Esophagus squamous epithelium (tissue), 5 donors: ENCODE measurements around the gene PKMYT1. TPM values are rescaled to one million over a fixed set of nuclear protein-coding genes. Genes with fewer than 3 reads are reported as not detected.

ENCODE experiments used
- DNase-seq: peaks from one replicate; lab custom pipeline; 2025; lab: John Stamatoyannopoulos, UW
- H3K27ac ChIP-seq, 4 donors: fragments of 200-600 bp; sonication (generic); one replicate each; pipeline ENCODE4 v1.5.1; 2016 to 2019; ENCODE audit warnings: mild to moderate bottlenecking in 1 of 4
- H3K27me3 ChIP-seq, 4 donors: fragments of 200-600 bp; sonication (generic); 1 replicate in 3 of 4; 2 replicates in 1 of 4; pipeline versions ENCODE4 v1.5.1 to v1.6.0; 2017 to 2021; ENCODE audit warnings: antibody characterized with exemption in 1 of 4
- H3K36me3 ChIP-seq, 3 donors: fragments of 200-600 bp; sonication (generic); one replicate each; pipeline ENCODE4 v1.5.1; 2016 to 2019
- H3K4me1 ChIP-seq, 3 donors: fragments of 200-600 bp; sonication (generic); one replicate each; pipeline ENCODE4 v1.5.1; 2017 to 2019
- H3K4me3 ChIP-seq, 4 donors: fragments of 200-600 bp; sonication (generic); 1 replicate in 3 of 4; 2 replicates in 1 of 4; pipeline ENCODE4 v1.5.1; 2016 to 2019; ENCODE audit warnings: mild to moderate bottlenecking in 2 of 4, moderate library complexity in 1 of 4
- H3K9me3 ChIP-seq, 3 donors: fragments of 200-600 bp; sonication (generic); one replicate each; pipeline ENCODE4 v1.5.1; 2016 to 2019
- CTCF ChIP-seq, 6 experiments: fragments of 450-650 bp in 4 of 6; fragments of 200-600 bp in 2 of 6; sonication (generic) in 2 of 6; IDR thresholded peaks; one replicate each; pipeline ENCODE4 v1.5.1; 2016 to 2019; ENCODE audit warnings: antibody characterized with exemption in 6 of 6, mild to moderate bottlenecking in 4 of 6, moderate library complexity in 4 of 6
- POLR2A ChIP-seq, 4 donors: fragments of 450-650 bp; IDR thresholded peaks; one replicate each; pipeline ENCODE4 v1.6.1; 2017; ENCODE audit warnings: antibody characterized with exemption in 4 of 4, mild to moderate bottlenecking in 4 of 4, moderate library complexity in 3 of 4
- WGBS, 2 donors: methylation state at CpG; one replicate each; pipeline ENCODE4 v1.1.5; 2018; 5-methylcytosine and 5-hydroxymethylcytosine counted together
- intact Hi-C: fragments of 100-400 bp; cut with DNase I; formaldehyde crosslinking; loops from one replicate; pipeline ENCODE4 v1.15.0; 2022
- total RNA-seq, 4 donors: library from RNA; depleted of rRNA; stranded (reverse); fragments of >200 nt; gene quantifications; one replicate each; pipeline ENCODE4 v1.1.0, GENCODE V29; 2016
- donor health status: DM: yes; HTN: yes; CAD: no.

PKMYT1 gene
- total RNA-seq, 4 donors from 2014 or later = 4.2 to 33.1 (median 13.0) TPM

- Histone ChIP-seq H3K9me3 (no peaks in the 10 kb centered on the region), H3K27me3 (peaks cover 0 to 31% (median 21%) of the 10 kb centered on the region in 4 donors), H3K36me3 (peaks cover 0 to 6% (median 0%) of the 10 kb centered on the region in 3 donors), H3K4me1 (peaks cover 18 to 59% (median 35%) of the 10 kb centered on the region in 3 donors), H3K4me3 (peak overlapping the region; percentile 58 to 81 (median 72)), H3K27ac (peak overlapping the region in 3 of 4 donors; percentile 7 to 85 (median 59))
- DNase-seq = no peak
- 83% methylated on average over 2 to 3 of the region's 6 CpGs for WGBS, 2 donors
- intact Hi-C loops = no loop called here
- no peak for TF ChIP-seq CTCF (IDR thresholded peaks at IDR 0.05)
- no peak for TF ChIP-seq POLR2A (IDR thresholded peaks at IDR 0.05)
Observed at GRCh38 chr16:2970563-2970962, 9.7 kb downstream of the PKMYT1 start.

- no peaks in the 10 kb centered on the region for H3K9me3 ChIP-seq
- TF ChIP-seq POLR2A (IDR thresholded peaks at IDR 0.05) = no peak
- TF ChIP-seq CTCF (IDR thresholded peaks at IDR 0.05) = peak in 5 of 6 experiments; percentile 23 to 62 (median 34)
- WGBS, 2 donors = no CpG with 5 or more reads among the region's 83 CpGs
- DNase-seq = no peak
- H3K36me3 ChIP-seq = peaks cover 0 to 6% (median 0%) of the 10 kb centered on the region in 3 donors
- H3K4me3 ChIP-seq = peak overlapping the region; percentile 58 to 81 (median 72)
- peaks cover 25 to 66% (median 42%) of the 10 kb centered on the region in 3 donors for H3K4me1 ChIP-seq
- peak overlapping the region; percentile 59 to 85 (median 70) for H3K27ac ChIP-seq
- peaks cover 0 to 38% (median 24%) of the 10 kb centered on the region in 4 donors for H3K27me3 ChIP-seq
- intact Hi-C loops = no loop called here
Observed at GRCh38 chr16:2969545-2970521, 10.4 kb downstream of the PKMYT1 start.

- no peaks in the 10 kb centered on the region for H3K36me3 ChIP-seq
- intact Hi-C loops = no loop called here
- TF ChIP-seq CTCF (IDR thresholded peaks at IDR 0.05) (peak in 2 of 6 experiments; percentile 3 to 8), POLR2A (IDR thresholded peaks at IDR 0.05) (peak in 1 of 4 donors; percentile 35)
- H3K4me3 ChIP-seq = peak within 1 kb of the TSS; percentile 58 to 81 (median 72)
- H3K27ac ChIP-seq = peak within 1 kb of the TSS; percentile 59 to 85 (median 70)
- H3K9me3 ChIP-seq = no peaks in the 10 kb centered on the region
- 0% methylated on average over 5 of the region's 98 CpGs; no CpG with 5 or more reads in 1 of the 2 donors for WGBS, 2 donors
- H3K27me3 ChIP-seq = peaks cover 7 to 47% (median 33%) of the 10 kb centered on the region in 4 donors
- peaks cover 34 to 75% (median 51%) of the 10 kb centered on the region in 3 donors for H3K4me1 ChIP-seq
- DNase-seq = no peak
Observed at GRCh38 chr16:2968738-2969544, 11.3 kb downstream of the PKMYT1 start, which contains the start of gene PAQR4. Gene PAQR4 (plus strand): TSS chr16:2969348. CDS start chr16:2969675, 327 bp downstream.

- intact Hi-C loops = no loop called here
- Histone ChIP-seq H3K36me3 (no peaks in the 10 kb centered on the region), H3K9me3 (no peaks in the 10 kb centered on the region), H3K4me3 (peak overlapping the region in 3 of 4 donors; percentile 63 to 81 (median 81)), H3K4me1 (peaks cover 40 to 81% (median 56%) of the 10 kb centered on the region in 3 donors), H3K27me3 (peaks cover 13 to 53% (median 39%) of the 10 kb centered on the region in 4 donors), H3K27ac (peak overlapping the region in 3 of 4 donors; percentile 52 to 85 (median 67))
- no peak for DNase-seq
- WGBS, 2 donors = 10 to 20% methylated on average over 8 to 13 of the region's 18 CpGs
- TF ChIP-seq CTCF (IDR thresholded peaks at IDR 0.05) (no peak), POLR2A (IDR thresholded peaks at IDR 0.05) (no peak)
Observed at GRCh38 chr16:2968368-2968737, 11.9 kb downstream of the PKMYT1 start.
